DND-41 (cell line): ENCODE measurements around the gene NEGR1.

Experiments used
- CTCF ChIP-seq: IDR thresholded peaks from 2 replicates; pipeline ENCODE4 v1.5.1; 2012; ENCODE audit warnings: borderline replicate concordance, low read length, moderate library complexity, mild to moderate bottlenecking; ENCODE audit not compliant: poor library complexity, severe bottlenecking; ENCODE audit errors: extremely low read depth
- EZH2 ChIP-seq: IDR thresholded peaks from 3 replicates; pipeline ENCODE4 v1.6.1; 2012; ENCODE audit warnings: borderline replicate concordance, low read depth, mild to moderate bottlenecking, moderate library complexity, low read length, inconsistent platforms; ENCODE audit not compliant: severe bottlenecking

GRCh38 chr1:72137656-72138055, 144.7 kb downstream of the NEGR1 start:
- no peak for TF ChIP-seq CTCF
- no peak for TF ChIP-seq EZH2
